HUES6 (cell line): Measurements from ENCODE around the gene SRGAP1.
"Not testable (repeated sequence)": the region's sequence is repeated elsewhere in the genome, so short reads cannot be mapped to it uniquely, and the experiment has no call there.

Source experiments
- H3K27ac ChIP-seq: 2 replicates; pipeline ENCODE4 v1.7.0; 2013; ENCODE audit warnings: low read depth, mild to moderate bottlenecking, low read length, inconsistent platforms
- H3K27me3 ChIP-seq: 2 replicates; pipeline ENCODE4 v1.6.1; 2013; ENCODE audit warnings: low read length; ENCODE audit not compliant: control insufficient read depth, insufficient read depth
- H3K36me3 ChIP-seq: 2 replicates; pipeline ENCODE4 v1.6.1; 2013; ENCODE audit warnings: low read length; ENCODE audit not compliant: control insufficient read depth, insufficient read depth
- H3K4me1 ChIP-seq: 2 replicates; pipeline ENCODE4 v1.6.1; 2013; ENCODE audit warnings: low read length; ENCODE audit not compliant: control insufficient read depth, insufficient read depth
- H3K4me3 ChIP-seq: 2 replicates; pipeline ENCODE4 v1.5.1; 2013; ENCODE audit warnings: low read depth, low read length
- H3K9ac ChIP-seq: one replicate; pipeline ENCODE4 v1.6.1; 2013; ENCODE audit warnings: mild to moderate bottlenecking, low read length
- H3K9me3 ChIP-seq: 2 replicates; pipeline ENCODE4 v1.6.1; 2013; ENCODE audit warnings: low read depth, low read length; ENCODE audit not compliant: control insufficient read depth, insufficient read depth

SRGAP1 gene

DNA sequence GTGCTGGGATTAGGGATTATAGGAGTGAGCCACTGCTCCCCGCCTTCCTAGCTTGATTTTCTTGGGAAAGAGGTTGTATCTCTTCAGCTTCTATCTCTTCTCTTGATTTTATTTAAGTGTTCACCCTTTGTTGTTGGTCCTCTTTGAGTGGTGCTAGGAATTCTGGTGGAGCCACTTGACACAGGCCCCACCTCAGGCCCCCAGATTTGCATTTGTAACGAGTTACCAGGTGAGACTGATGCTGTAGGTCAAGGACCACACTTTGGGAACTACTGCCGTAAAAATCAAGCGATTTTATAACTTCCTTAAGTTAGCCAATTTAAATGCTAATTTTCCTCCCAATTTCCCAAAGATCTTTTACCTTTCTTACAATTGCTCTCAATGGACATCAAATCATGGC is 26.3 kb downstream of the SRGAP1 start:
- Histone ChIP-seq H3K9ac (no peak overlapping the region), H3K27ac (no peak overlapping the region), H3K4me3 (no peak overlapping the region), H3K4me1 (peaks cover 6% of the 10 kb centered on the region), H3K36me3 (no peaks in the 10 kb centered on the region), H3K27me3 (no peaks in the 10 kb centered on the region), H3K9me3 (no peaks in the 10 kb centered on the region)

DNA sequence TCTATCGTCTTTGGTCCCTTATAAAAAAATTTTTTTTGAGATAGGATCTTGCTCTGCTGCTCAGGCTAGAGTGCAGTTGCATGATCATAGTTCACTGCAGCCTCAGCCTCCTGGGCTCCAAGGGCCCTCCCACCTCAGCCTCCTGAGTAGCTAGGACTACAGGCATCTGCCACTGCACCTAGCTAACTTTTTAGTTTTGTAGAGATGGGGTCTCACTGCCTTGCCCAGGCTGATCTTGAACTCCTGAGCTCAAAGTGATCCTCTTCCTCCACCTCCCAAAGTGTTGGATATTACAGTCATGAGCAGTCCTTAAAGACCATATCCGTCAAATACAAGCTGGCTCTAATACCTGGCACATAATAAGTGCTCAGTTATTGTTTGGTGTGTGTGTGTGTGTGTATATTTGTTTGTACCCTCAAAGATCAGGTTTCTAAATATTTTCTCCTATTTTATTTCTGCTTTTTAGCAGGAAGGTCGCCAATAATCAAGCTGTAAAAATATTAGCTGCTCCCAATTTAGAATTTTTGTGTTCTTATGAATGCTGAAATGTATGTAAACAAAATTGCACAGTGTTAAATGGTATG is 30.5 kb downstream of the SRGAP1 start:
- no peak overlapping the region for H3K27ac ChIP-seq

DNA sequence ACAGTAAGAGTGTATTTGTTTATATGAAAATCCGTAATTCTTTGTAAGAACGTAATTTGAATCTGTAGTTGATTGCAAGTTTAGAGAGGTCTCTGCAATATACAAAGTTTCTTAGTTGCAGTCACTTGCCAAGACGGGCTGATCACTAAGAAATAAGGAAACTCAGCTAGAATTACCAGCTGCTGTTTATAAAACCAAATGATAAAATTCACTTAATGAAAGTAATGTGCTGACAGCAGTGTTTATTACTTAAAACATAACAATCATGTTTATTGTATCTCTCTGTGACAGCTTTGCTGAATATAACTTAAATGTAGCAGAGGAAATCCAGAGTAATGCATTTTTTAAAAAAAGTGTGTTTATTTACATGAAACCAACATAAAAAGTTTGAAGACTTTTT is 31.2 kb downstream of the SRGAP1 start:
- no peak overlapping the region for H3K9ac ChIP-seq
- H3K36me3 ChIP-seq: no peaks in the 10 kb centered on the region
- H3K27ac ChIP-seq: no peak overlapping the region
- H3K27me3 ChIP-seq: no peaks in the 10 kb centered on the region
- H3K4me3 ChIP-seq: no peak overlapping the region
- 0 out of 2 replicates have a peak, but pooled peaks cover 3% of the 10 kb centered on the region for H3K4me1 ChIP-seq
- H3K9me3 ChIP-seq: no peaks in the 10 kb centered on the region

More for the DNA sequence above, 30.5 kb downstream of the SRGAP1 start:
- Histone ChIP-seq H3K27me3 (no peaks in the 10 kb centered on the region), H3K36me3 (no peaks in the 10 kb centered on the region), H3K4me1 (0 out of 2 replicates have a peak, but pooled peaks cover 3% of the 10 kb centered on the region), H3K9ac (no peak overlapping the region), H3K4me3 (no peak overlapping the region), H3K9me3 (no peaks in the 10 kb centered on the region)

DNA sequence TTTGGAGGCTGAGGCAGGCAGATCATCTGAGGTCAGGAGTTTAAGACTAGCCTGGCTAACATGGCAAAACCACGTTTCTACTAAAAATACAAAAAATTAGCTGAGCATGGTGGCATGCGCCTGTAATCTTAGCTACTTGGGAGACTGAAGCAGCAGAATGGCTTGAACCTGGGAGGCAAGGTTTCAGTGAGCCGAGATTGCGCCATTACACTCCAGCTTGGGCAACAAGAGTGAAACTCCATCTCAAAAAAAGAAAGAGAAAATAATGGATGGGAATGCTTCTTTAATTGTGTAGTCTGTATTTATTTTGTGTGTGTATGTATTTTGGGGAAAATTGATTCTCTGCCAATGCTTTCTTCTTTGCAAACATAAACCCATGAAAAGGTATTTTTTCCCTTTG is 32.5 kb downstream of the SRGAP1 start:
- H3K9ac ChIP-seq: no peak overlapping the region
- H3K4me3 ChIP-seq: no peak overlapping the region

DNA sequence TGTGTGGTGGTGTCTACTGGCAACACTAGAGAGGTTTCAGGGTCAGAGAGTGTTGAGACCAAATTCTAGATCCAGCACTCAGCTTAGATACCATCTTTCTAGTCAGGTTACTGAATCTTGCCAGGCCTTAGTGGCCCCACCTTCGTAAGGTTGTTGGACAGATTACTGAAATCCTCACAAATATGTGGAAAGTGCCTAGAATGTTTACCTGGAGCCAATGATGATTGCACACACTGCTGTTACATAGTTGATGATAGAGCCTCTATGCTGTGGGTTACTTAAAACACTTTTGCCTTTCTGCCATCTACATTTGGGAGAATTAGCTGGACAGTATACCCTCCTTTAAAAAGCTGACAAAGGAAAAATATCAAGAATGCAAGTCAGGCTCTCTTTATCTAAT is 33.2 kb downstream of the SRGAP1 start:
- Histone ChIP-seq H3K4me1 (peaks cover 2% of the 10 kb centered on the region), H3K36me3 (no peaks in the 10 kb centered on the region), H3K4me3 (no peak overlapping the region), H3K27me3 (no peaks in the 10 kb centered on the region), H3K9me3 (no peaks in the 10 kb centered on the region), H3K27ac (no peak overlapping the region), H3K9ac (no peak overlapping the region)

More for the DNA sequence above, 32.5 kb downstream of the SRGAP1 start:
- H3K36me3 ChIP-seq: no peaks in the 10 kb centered on the region
- no peaks in the 10 kb centered on the region for H3K4me1 ChIP-seq
- no peaks in the 10 kb centered on the region for H3K9me3 ChIP-seq
- no peaks in the 10 kb centered on the region for H3K27me3 ChIP-seq
- H3K27ac ChIP-seq: no peak overlapping the region

DNA sequence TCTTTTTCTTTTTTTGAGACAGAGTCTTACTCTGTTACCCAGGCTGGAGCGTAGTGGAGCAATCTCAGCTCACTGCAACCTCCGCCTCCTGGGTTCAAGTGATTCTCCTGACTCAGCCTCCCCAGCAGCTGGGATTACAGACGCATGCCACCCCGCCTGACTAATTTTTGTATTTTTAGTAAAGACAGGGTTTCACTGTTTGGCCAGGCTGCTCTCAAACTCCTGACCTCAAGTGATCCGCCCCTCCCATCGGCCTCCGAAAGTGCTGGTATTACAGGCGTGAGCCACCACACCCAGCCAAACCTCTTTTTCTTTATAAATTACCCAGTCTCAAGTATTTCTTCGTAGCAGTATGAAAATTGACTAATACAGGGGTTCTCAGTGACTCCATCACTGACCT is 35.7 kb downstream of the SRGAP1 start:
- not testable (repeated sequence) for H3K27me3 ChIP-seq, H3K4me3 ChIP-seq, H3K9ac ChIP-seq, H3K4me1 ChIP-seq, H3K9me3 ChIP-seq, H3K27ac ChIP-seq, H3K36me3 ChIP-seq

DNA sequence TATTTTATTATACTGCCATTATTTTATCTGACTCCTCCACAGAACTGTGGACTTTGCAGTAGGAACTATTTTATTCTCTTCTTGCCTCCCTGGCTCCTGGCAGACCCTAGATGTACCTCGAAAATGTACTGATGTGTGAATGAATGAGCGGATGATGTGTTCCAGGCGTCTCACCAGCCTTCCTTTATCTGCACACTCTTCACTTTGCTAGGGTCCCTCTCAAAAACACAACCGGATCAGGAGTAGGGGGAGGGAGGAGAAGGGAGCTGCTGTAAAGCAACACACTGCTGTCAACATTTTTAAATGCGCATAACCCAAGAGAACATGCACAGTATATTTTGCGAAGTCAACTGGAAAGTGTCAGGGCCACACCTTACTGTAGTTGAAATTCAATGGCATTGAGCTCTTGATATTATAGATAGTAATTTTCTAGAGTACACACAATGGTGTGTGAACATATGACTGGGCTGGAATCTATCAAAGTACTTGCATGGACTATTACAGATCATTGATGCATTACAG is 36.3 kb downstream of the SRGAP1 start:
- peaks cover 5% of the 10 kb centered on the region for H3K4me1 ChIP-seq
- no peak overlapping the region for H3K9ac ChIP-seq
- no peak overlapping the region for H3K4me3 ChIP-seq
- H3K9me3 ChIP-seq: no peaks in the 10 kb centered on the region
- no peak overlapping the region for H3K27ac ChIP-seq
- H3K36me3 ChIP-seq: no peaks in the 10 kb centered on the region
- no peaks in the 10 kb centered on the region for H3K27me3 ChIP-seq

DNA sequence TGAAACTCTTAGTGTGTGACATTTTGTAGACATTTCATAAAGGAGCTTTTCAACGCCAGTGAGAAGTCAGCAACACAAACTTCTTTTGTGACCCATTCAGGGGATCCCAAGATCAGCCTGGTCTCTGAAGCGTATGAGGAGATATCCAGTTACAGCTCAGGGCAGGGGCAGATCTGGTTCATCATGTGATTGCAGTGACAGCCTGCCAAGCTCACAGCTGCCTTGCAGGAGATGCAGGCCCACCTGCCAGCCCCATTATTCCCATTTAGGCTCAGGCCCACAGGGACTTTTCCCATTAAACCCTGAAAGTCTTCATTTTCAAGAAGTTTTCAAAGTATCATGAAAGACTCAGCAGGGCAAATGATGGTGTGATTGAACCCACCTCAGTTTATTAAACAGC is 38.3 kb downstream of the SRGAP1 start:
- Histone ChIP-seq H3K27ac (no peak overlapping the region), H3K4me1 (peaks cover 5% of the 10 kb centered on the region), H3K9me3 (no peaks in the 10 kb centered on the region), H3K9ac (no peak overlapping the region), H3K36me3 (no peaks in the 10 kb centered on the region), H3K4me3 (no peak overlapping the region), H3K27me3 (no peaks in the 10 kb centered on the region)

DNA sequence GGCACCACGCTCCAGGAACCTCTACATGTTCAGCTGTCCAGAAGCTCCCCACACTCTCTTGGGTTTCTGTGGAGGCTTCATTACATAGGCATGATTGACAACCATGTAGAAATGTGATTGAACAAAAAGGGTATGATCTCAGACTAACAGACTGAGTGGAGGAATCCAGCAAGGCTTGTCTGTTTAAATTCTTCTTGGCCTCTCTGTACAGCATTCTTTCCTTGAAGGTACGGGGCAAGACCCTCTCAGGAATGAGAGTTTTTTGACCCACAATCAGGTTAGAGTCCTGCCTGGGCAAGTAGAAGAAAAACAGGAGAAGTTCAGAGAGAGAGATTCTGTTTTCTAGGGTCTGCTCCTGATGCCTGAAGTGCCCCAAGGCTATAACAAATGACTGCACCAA is 40.9 kb downstream of the SRGAP1 start:
- no peak overlapping the region for H3K9ac ChIP-seq
- H3K27me3 ChIP-seq: no peaks in the 10 kb centered on the region
- no peaks in the 10 kb centered on the region for H3K36me3 ChIP-seq
- H3K9me3 ChIP-seq: no peaks in the 10 kb centered on the region
- no peak overlapping the region for H3K4me3 ChIP-seq
- no peak overlapping the region for H3K27ac ChIP-seq
- peaks cover 5% of the 10 kb centered on the region for H3K4me1 ChIP-seq

DNA sequence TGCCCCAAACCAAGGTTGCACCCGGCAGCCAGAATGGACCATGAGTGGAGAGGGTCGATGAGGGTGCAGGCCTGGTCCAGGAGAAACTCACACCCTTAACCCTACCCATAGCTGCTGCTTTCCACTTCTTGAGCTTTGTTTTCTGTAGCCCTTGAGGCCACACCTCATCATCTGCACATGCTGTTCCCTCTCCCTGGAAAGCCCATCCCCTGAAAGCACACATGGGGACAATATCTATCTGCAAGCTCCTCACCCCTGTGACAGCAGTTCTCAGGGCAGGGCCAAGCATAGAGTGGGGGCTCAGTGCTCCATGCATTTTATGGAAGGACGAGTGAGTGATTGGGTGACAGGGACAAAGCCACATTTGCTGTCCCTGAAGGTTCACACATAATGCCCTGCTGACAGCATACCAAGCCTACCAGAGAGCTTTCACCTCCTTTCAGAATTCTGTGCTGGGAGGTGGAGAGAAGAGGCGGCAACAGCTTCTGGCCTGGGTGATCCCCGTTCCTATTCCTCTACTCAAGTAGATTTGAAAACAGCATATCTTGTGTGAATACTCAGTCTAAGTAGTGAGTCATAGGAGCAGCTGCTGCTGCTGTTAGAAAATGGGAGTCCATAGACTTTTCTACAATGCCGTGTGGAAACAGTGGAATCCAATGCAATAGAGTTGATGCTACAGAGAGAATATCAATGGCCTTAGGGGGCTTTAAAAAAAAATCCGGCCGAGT is 44.6 kb downstream of the SRGAP1 start:
- H3K27ac ChIP-seq: no peak overlapping the region
- H3K36me3 ChIP-seq: no peaks in the 10 kb centered on the region
- no peaks in the 10 kb centered on the region for H3K9me3 ChIP-seq
- H3K4me3 ChIP-seq: no peak overlapping the region
- peaks cover 12% of the 10 kb centered on the region for H3K4me1 ChIP-seq
- no peaks in the 10 kb centered on the region for H3K27me3 ChIP-seq
- no peak overlapping the region for H3K9ac ChIP-seq

DNA sequence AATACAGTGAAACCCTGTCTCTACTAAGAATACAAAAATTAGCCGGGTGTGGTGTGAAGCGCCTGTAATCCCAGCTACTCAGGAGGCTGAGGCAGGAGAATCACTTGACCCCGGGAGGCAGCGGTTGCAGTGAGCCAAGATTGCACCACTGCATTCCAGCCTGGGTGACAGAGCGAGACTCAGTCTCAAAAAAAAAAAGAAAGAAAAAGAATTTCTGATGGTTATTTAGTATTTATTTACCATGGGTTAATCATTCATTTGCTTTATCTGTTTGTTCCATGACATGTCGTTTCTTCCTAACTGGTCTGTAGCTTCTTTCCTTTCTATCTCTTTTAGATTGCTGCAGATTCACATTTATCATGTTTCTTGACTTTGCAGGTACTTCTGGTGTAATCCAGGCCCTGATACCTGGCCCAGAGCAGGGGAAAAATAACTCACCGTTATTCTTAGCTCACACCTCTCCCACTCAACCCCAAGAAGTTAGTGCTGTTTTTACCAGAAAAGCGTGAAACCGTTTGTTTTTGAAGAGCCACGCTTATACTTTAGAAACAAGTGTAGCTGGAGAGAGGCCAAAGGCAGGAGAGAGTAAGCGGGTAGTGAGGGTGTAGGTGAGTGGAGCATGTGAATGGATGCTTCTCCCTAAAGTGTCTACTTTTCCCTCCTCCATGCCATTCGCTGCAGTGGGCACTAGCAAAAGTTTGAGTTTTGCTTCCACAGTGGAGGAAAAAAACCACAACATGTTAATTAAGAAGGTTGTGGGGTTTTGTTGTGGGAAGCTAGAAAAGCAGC is 45.4 kb downstream of the SRGAP1 start:
- H3K9me3 ChIP-seq: no peaks in the 10 kb centered on the region
- no peak overlapping the region for H3K9ac ChIP-seq
- peaks cover 12% of the 10 kb centered on the region for H3K4me1 ChIP-seq
- no peaks in the 10 kb centered on the region for H3K27me3 ChIP-seq
- no peaks in the 10 kb centered on the region for H3K36me3 ChIP-seq
- H3K4me3 ChIP-seq: no peak overlapping the region
- no peak overlapping the region for H3K27ac ChIP-seq
